Breast epithelium (tissue), 4 donors: ENCODE data around the gene CDKN1C. TPM values are rescaled to one million over a fixed set of nuclear protein-coding genes. Genes with fewer than 3 reads are reported as not detected.

Source experiments
- DNase-seq, 2 donors: peaks; one replicate each; pipeline ENCODE4 v3.0.0-alpha.2; 2019; ENCODE audit warnings: low spot score in 2 of 2
- H3K27ac ChIP-seq, 2 donors: fragments of 200-600 bp; sonication (generic) in 1 of 2; one replicate each; pipeline ENCODE4 v1.5.1; 2016 to 2019; ENCODE audit warnings: mild to moderate bottlenecking in 1 of 2
- H3K27me3 ChIP-seq, 2 donors: fragments of 200-600 bp; sonication (generic) in 1 of 2; one replicate each; pipeline versions ENCODE4 v1.5.1 to v1.6.0; 2017 to 2019; ENCODE audit warnings: control low read depth in 1 of 2, mild to moderate bottlenecking in 1 of 2
- H3K36me3 ChIP-seq: fragments of 200-600 bp; one replicate; pipeline ENCODE4 v1.5.1; 2019
- H3K4me1 ChIP-seq, 2 donors: fragments of 200-600 bp; sonication (generic); one replicate each; pipeline ENCODE4 v1.5.1; 2016 to 2019; ENCODE audit warnings: control low read depth in 1 of 2
- H3K4me3 ChIP-seq, 3 donors: fragments of 200-600 bp; sonication (generic); 1 replicate in 2 of 3; 2 replicates in 1 of 3; pipeline ENCODE4 v1.5.1; 2016 to 2019; ENCODE audit warnings: mild to moderate bottlenecking in 3 of 3, moderate library complexity in 2 of 3
- H3K9me3 ChIP-seq, 2 donors: fragments of 200-600 bp; sonication (generic) in 1 of 2; one replicate each; pipeline ENCODE4 v1.5.1; 2016 to 2019; ENCODE audit warnings: control low read depth in 1 of 2
- POLR2A ChIP-seq: fragments of 450-650 bp; IDR thresholded peaks from one replicate; pipeline ENCODE4 v1.6.1; 2016; ENCODE audit warnings: antibody characterized with exemption, mild to moderate bottlenecking, moderate library complexity
- POLR2AphosphoS5 ChIP-seq, 3 donors: sonication (generic); formaldehyde crosslinking; IDR thresholded peaks; one replicate each; pipeline ENCODE4 v1.6.1; 2017; ENCODE audit warnings: antibody characterized with exemption in 3 of 3
- intact Hi-C: fragments of 100-400 bp; cut with DNase I; formaldehyde crosslinking; loops from one replicate; pipeline ENCODE4 v1.15.1; 2023; ENCODE audit warnings: low total_unique reads
- total RNA-seq, 3 donors: library from RNA; depleted of rRNA; stranded (reverse); fragments of >200 nt; gene quantifications; one replicate each; pipeline ENCODE4 v1.1.0, GENCODE V29; 2016
- TF ChIP-seq, protein P1 (sequence below), 3 donors: fragments of 450-650 bp; IDR thresholded peaks; one replicate each; pipeline ENCODE4 v1.5.1; 2016 to 2017; ENCODE audit warnings: antibody characterized with exemption in 3 of 3, mild to moderate bottlenecking in 3 of 3, moderate library complexity in 3 of 3

Gene CDKN1C
- total RNA-seq, 3 donors from 2014 or later, result 48.2 to 136 (median 88.8) TPM

DNA sequence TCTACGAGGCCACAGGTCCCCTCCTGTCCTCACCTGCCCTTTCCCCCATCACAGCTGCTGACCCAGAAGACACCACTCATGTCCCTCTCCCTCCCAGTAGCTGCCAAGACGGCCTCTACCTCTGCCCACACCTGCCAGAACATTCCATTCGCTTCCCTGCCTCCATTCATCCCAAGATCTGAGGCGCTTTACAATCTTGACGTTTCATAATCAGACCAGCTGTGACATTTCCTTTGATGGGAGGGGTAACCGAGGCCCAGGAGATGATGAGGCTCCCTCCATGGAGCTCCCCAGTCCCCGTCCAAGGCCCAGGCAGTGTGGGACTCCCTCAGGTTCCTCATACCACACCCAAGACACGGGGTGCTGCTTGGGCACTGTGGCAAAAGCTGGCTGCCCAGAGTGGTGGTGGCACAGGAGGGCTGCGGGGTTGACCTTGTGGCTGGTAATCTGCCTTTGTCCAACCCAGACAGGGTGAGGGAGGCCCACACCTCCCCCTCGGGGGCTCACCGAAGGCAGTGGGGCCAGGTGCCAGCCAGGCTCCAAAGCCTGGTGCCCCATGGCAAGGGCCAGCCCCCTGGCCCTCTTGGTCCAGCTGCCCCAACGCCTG, 26.3 kb upstream of the CDKN1C start:
- no peak overlapping the region for H3K4me3 ChIP-seq
- intact Hi-C loops, result no loop called here
- DNase-seq, result no peak
- TF ChIP-seq POLR2A, result no peak
- TF ChIP-seq, protein P1, sequence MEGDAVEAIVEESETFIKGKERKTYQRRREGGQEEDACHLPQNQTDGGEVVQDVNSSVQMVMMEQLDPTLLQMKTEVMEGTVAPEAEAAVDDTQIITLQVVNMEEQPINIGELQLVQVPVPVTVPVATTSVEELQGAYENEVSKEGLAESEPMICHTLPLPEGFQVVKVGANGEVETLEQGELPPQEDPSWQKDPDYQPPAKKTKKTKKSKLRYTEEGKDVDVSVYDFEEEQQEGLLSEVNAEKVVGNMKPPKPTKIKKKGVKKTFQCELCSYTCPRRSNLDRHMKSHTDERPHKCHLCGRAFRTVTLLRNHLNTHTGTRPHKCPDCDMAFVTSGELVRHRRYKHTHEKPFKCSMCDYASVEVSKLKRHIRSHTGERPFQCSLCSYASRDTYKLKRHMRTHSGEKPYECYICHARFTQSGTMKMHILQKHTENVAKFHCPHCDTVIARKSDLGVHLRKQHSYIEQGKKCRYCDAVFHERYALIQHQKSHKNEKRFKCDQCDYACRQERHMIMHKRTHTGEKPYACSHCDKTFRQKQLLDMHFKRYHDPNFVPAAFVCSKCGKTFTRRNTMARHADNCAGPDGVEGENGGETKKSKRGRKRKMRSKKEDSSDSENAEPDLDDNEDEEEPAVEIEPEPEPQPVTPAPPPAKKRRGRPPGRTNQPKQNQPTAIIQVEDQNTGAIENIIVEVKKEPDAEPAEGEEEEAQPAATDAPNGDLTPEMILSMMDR (IDR thresholded peaks at IDR 0.05), result no peak
- no peak for TF ChIP-seq POLR2AphosphoS5 (IDR thresholded peaks at IDR 0.05)
- H3K4me1 ChIP-seq, result peaks cover 22 to 33% of the 10 kb centered on the region in 2 donors
- H3K36me3 ChIP-seq, result no peaks in the 10 kb centered on the region
- no peaks in the 10 kb centered on the region for H3K9me3 ChIP-seq
- H3K27me3 ChIP-seq, result no peaks in the 10 kb centered on the region
- H3K27ac ChIP-seq, result peak overlapping the region; percentile 87 to 94

DNA sequence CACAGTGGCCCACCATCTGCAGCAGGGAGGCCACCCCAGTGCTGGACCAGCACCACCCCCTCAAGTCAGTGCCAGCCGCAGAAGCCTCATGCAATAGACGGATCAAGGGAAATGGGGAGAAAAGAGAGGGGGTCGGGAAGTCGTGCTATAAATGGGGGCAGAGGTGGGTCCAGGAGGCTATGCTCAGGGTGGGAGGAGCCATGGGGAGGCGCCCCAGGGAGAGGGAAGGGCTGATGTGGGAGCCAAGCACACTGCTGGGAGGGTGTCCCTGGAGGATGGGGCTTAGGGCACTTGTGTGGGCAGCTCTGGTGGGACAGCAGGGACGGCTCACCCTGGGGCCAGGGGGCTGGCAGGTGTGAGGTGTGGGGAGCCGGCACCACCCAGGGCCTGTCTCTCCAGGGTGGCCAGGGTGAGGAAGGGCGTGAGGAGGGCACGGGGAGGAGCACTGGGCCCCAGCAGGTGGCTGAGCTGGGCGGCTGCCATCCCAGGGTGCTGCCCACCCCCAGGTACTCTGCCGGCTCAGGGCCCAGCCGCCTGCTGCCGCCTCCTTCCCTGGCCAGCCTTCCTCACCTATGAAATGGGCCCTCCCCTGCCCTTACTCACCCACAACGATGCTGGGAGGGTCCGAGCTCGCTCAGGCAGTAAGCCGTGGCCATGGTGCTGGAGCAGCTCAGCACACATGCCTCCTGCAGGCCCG, 25.7 kb upstream of the CDKN1C start:
- TF ChIP-seq, protein P1 (IDR thresholded peaks at IDR 0.05), result no peak
- TF ChIP-seq POLR2A (no peak), POLR2AphosphoS5 (IDR thresholded peaks at IDR 0.05) (no peak)
- Histone ChIP-seq H3K4me1 (peaks cover 22 to 33% of the 10 kb centered on the region in 2 donors), H3K27me3 (no peaks in the 10 kb centered on the region), H3K4me3 (no peak overlapping the region), H3K27ac (peak overlapping the region; percentile 87 to 94), H3K9me3 (no peaks in the 10 kb centered on the region), H3K36me3 (no peaks in the 10 kb centered on the region)
- intact Hi-C loops, result no loop called here
- no peak for DNase-seq

- no peak for TF ChIP-seq POLR2AphosphoS5 (IDR thresholded peaks at IDR 0.05)
- no peak for TF ChIP-seq POLR2A
- TF ChIP-seq, protein P1 (IDR thresholded peaks at IDR 0.05), result no peak
- Histone ChIP-seq H3K9me3 (no peaks in the 10 kb centered on the region), H3K4me1 (peaks cover 22 to 33% of the 10 kb centered on the region in 2 donors), H3K4me3 (no peak overlapping the region), H3K27me3 (no peaks in the 10 kb centered on the region), H3K27ac (peak overlapping the region; percentile 87 to 94), H3K36me3 (no peaks in the 10 kb centered on the region)
- no peak for DNase-seq
- intact Hi-C loops, result no loop called here
These were observed 24.9 kb upstream of the CDKN1C start for GRCh38 chr11:2910401-2910955.

- no peak for TF ChIP-seq POLR2AphosphoS5 (IDR thresholded peaks at IDR 0.05)
- no peak for TF ChIP-seq POLR2A
- TF ChIP-seq, protein P1 (IDR thresholded peaks at IDR 0.05), result no peak
- Histone ChIP-seq H3K27ac (peak overlapping the region in 1 of 2 donors; percentile 32), H3K36me3 (no peaks in the 10 kb centered on the region), H3K9me3 (no peaks in the 10 kb centered on the region), H3K27me3 (no peaks in the 10 kb centered on the region), H3K4me3 (peak overlapping the region in 2 of 3 donors; percentile 35 to 60), H3K4me1 (peaks cover 16 to 27% of the 10 kb centered on the region in 2 donors)
- DNase-seq, result no peak
- intact Hi-C loops, result no loop called here
These were observed 23.7 kb upstream of the CDKN1C start for GRCh38 chr11:2909133-2909902.
